ENCODE data around the gene MYL11. TPM values are rescaled to one million over a fixed set of nuclear protein-coding genes. Genes with fewer than 3 reads are reported as not detected.

The MYL11 gene
- total and polyA plus RNA-seq, 12 donors: 1.1 to 2.9 (median 2.7) TPM; not detected in 9

DNA sequence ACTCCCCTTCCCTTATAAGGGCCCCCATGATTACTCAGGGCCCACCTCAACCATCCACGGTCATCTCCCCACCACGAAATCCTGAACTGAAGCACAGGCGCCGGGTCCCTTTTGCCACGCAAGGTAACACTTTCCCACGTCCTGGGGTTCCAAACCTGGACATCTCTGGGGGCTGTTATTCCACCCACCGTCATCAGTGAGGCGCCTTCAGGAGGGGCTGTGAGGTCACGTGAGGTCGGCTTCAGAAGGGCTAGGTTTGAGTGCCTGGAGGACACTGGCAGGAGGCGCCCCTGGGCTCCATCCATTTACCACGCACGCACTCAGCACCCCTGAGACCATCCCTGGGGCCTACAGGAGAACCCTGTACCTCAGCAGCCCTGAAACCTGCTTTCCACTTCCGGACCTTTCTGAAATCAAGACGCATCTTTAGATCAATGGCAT, 23.6 kb upstream of the MYL11 start:
- H3K4me1 ChIP-seq (replicated peaks in 1 of 2): peaks cover 31 to 33% of the 10 kb centered on the region in 2 donors
- H3K27ac ChIP-seq: peak overlapping the region in 2 of 5 donors; percentile 98
- H3K27me3 ChIP-seq: no peaks in the 10 kb centered on the region
- H3K4me3 ChIP-seq: no peak overlapping the region
- 87 to 90% (median 89%) methylated on average over 15 of the region's 15 CpGs for WGBS, 4 donors
- H3K9me3 ChIP-seq (replicated peaks in 1 of 3): no peaks in the 10 kb centered on the region
- intact Hi-C loops (cut with DNase I): no loop called here
- DNase-seq: peak in 1 of 7 donors; percentile 29
- H3K36me3 ChIP-seq (replicated peaks in 1 of 2): peaks cover 0 to 35% of the 10 kb centered on the region in 2 donors
- TF ChIP-seq CTCF (IDR thresholded peaks at IDR 0.05) (no peak), POLR2A (IDR thresholded peaks at IDR 0.05) (no peak)

- no peaks in the 10 kb centered on the region for H3K9me3 ChIP-seq (replicated peaks in 1 of 3)
- H3K36me3 ChIP-seq (replicated peaks in 1 of 2): peaks cover 0 to 35% of the 10 kb centered on the region in 2 donors
- TF ChIP-seq POLR2A (IDR thresholded peaks at IDR 0.05) (peak in 1 of 2 donors; percentile 57), CTCF (IDR thresholded peaks at IDR 0.05) (no peak)
- peaks cover 39 to 41% of the 10 kb centered on the region in 2 donors for H3K4me1 ChIP-seq (replicated peaks in 1 of 2)
- peak overlapping the region; percentile 32 to 98 (median 88) for H3K27ac ChIP-seq
- peak; percentile 93 to 97 (median 96) for DNase-seq
- intact Hi-C loops (cut with DNase I): no loop called here
- no peak overlapping the region for H3K4me3 ChIP-seq
- no peaks in the 10 kb centered on the region for H3K27me3 ChIP-seq
- WGBS, 4 donors: 41 to 59% (median 57%) methylated on average over 8 to 11 of the region's 11 CpGs
Measured at GRCh38 chr16:30351586-30352419, 22.8 kb upstream of the MYL11 start.

DNA sequence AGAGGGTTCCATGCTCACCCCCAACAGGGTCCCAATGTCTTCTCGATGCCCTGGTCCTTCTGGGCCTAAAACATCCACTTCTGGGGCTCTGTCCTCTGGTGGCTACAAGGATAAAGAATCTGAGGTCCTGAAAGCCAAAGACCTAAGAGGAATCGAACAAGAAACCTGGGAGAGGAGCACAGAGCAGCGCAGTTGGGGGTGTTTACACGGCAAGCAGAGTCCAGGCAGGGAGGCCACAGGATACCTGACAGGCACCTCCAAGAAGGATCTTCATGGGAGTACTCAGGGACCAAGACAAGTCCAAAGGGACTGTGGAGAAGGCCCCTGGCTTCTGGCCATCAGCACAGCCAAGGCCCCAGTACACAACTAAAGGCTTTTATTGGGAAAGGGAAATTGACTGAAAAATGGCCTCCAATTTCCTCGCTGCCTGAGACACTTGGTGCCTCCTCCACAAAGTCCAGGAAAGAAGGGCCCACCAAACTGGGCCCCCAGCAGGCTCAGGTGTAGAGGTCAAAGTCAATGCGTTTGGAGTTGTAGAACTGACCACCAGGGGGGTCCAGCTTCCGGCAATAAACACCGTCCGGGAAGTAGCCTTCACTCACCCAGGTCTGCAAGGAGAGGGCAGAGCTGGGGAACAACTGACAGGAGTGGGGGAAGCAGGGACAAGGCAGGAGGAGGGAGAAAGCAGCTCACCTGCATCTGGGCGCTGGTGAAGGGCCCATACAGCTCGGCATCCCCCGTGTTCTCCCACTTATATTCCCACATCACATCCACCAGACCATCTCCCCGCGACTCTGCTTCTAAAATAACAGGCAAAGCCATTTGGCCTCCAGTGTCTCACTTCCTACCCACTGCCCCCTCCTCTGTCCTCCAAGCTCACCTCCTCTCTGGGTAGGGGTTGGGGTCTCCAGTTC, 21.9 kb upstream of the MYL11 start:
- Histone ChIP-seq H3K9me3 (replicated peaks in 1 of 3) (no peaks in the 10 kb centered on the region), H3K27me3 (no peaks in the 10 kb centered on the region), H3K27ac (peak overlapping the region; percentile 3 to 98 (median 88)), H3K36me3 (replicated peaks in 1 of 2) (peaks cover 0 to 43% of the 10 kb centered on the region in 2 donors), H3K4me3 (no peak overlapping the region), H3K4me1 (replicated peaks in 1 of 2) (peaks cover 42 to 44% of the 10 kb centered on the region in 2 donors)
- WGBS, 4 donors: 75 to 81% (median 78%) methylated on average over 13 to 14 of the region's 14 CpGs
- TF ChIP-seq POLR2A (IDR thresholded peaks at IDR 0.05) (no peak), CTCF (IDR thresholded peaks at IDR 0.05) (peak in 1 of 6 experiments; percentile 7)
- DNase-seq: peak in 2 of 7 donors; percentile 26 to 40
- intact Hi-C loops (cut with DNase I): no loop called here

Measured in adrenal gland (tissue), 12 donors.